Stimulated activated CD4-positive, alpha-beta T cell treated with anti-CD3 and anti-CD28 coated beads, TNF-alpha, amount 100 ng/mL, for 1 hour (primary cell): ENCODE data around the gene RLN3.
"Not testable (repeated sequence)": the region's sequence is repeated elsewhere in the genome, so short reads cannot be mapped to it uniquely, and the experiment has no call there.

Source experiments
- DNase-seq, 3 donors: peaks; one replicate each; pipeline ENCODE4 v3.0.0-alpha.2; 2020; ENCODE audit warnings: low read depth in 3 of 3, low spot score in 1 of 3

RLN3 gene

DNA sequence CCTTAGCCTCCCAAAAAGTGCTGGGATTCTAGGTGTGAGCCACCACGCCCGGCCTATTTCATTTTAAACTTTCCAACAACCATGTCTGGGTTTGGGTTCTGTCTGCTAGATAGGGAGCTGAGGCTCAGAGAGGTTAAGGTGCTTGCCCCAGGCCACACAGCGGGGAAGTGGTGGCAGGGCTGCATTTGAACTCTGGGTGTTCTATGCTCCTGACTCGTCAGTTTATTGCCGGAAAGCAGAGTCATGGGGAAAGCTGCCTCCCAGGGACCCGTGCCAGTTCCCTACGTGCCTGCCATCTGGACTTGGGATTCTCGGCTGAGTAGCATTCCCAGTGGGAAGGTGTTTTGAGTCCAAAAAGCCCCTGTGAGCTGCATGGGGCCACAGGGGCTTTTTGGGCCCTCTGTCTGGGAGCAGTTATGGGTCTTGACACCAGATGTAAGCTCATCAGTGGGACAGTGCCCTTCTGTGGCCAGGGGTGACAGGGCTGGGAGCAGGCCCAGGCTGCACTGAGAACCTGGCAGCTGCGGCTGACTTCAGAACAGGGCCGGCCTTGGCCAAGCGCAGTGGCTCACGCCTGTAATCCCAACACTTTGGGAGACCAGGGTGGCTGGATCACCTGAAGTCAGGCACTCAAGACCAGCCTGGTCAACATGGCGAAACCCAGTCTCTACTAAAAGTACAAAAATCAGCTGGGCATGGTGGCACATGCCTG lies 32.8 kb upstream of the RLN3 start:
- no peak for DNase-seq

DNA sequence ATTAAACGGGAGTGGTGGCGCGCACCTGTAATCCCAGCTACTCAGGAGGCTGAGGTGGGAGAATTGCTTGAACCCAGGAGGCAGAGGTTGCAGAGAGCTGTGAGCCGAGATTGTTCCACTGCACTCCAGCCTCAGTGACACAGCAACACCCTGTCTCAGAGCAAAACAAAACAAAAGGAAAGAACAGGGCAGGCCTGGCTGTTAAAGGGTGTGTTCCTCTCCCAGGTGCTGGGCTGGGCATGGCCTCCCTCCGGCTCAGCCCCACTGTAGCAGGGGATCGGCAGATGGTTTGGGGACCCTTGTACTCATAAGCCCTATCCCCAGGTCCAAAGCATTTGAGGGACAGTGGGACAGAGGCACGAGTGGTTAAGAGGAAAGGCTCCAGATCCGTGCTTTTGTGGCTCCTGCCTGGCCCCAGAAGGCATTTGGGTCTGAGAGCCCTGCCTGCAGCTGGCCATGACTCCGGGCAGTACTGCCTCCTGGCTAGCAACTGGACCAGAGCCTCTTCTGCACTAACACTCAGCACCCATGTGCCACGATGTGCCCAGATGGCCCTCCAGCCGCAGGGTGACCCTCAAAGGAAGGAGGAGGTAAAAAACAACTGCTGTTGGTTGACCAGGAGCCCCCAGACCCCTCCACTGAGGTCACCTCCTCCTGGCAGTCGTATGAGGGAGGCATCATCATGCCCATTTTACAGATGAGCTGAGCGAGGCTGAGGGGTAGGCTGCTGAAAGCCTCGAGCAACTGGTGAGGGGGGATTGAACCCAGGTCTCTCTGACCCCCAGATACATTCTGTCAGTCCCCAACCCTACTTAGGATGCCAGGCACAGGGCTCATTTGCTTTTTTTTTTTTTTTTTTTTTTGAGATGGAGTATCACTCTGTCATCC lies 31.8 kb upstream of the RLN3 start:
- DNase-seq, result no peak

DNA sequence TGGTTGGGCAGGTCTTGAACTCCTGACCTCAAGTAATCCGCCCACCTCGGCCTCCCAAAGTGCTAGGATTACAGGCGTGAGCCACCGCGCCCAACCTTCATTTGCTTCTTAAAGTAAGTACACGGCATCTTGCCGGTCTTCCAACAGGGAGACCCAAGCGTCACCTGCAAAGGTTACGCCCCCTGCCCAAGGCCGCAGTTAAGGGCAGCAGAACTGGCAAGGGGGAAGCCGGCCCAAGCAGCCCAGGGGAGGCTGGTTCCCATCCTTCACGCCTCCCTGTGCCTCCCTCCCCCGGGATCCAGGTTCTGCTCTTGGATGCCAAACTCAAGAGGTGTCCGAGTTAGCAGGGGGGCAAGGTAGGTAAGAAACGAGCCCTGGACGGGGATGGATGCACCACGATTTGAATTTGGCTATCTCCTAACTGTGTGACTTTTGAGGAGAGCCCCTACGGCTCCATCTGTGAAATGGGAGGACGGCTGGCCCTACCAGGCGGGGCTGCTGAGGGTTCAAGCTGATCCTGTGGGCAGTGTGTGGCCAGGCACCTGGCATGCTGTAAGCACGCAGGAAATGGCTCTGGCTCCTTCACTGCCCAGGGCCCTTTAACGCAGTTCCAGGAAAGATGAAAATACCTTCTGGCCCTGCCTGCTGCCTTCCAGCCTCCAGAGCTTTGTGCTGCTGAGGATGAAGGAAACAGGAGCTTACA lies 30.9 kb upstream of the RLN3 start:
- DNase-seq, result no peak

DNA sequence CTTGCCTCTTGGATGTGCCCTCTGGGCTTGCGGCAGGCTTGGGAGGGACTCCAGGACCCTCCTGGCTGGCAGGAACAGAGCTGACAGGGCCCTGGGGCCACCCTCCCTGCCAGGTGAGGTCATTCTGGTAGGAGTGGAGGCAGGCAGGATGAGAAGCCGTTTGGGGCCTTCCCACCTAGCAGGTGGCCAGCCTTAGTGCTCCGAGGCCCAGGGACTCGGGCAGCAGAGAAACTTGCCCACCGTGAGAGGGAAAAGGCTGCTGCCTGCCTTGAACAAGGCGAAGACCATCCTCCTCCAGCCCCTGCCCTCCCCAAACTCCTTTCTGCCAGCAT lies 30.4 kb upstream of the RLN3 start:
- no peak for DNase-seq

DNA sequence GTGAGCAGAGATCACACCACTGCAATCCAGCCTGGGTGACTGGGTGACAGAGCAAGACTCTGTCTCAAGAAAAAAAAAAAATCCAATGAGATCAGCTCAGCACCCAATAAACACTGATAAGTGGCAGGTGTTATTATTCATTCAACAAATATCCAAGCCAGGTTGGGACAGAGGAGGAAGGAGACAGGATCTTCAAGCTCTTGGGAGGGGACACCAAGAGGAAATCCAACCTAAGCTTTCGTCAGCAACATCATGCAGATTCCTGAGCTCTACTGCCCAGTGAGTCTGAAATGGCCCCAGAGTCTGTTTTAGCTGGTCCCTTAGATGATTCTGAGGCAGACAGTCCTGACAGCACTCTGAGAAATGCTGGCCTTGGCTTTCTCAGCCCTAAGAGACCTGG lies 29.5 kb upstream of the RLN3 start:
- no peak for DNase-seq

DNA sequence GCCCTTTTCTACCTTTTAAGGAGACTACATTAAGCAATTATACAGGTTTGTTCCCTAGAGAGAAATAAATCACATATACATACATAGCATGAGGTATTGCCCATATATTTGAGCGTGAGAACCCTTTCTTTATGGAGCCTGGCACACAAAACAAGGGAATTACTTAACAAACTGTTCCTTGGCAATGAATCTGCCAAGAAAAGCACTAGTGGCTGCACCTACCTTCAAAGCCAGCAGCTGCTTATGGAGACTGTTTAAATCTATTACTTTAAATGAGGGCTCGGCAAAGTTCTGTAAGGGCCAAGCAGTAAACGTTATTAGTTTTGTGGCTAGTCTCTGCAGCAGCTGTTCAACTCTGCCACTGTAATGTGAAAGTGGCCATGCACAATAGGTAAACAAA lies 28.9 kb upstream of the RLN3 start:
- no peak for DNase-seq

DNA sequence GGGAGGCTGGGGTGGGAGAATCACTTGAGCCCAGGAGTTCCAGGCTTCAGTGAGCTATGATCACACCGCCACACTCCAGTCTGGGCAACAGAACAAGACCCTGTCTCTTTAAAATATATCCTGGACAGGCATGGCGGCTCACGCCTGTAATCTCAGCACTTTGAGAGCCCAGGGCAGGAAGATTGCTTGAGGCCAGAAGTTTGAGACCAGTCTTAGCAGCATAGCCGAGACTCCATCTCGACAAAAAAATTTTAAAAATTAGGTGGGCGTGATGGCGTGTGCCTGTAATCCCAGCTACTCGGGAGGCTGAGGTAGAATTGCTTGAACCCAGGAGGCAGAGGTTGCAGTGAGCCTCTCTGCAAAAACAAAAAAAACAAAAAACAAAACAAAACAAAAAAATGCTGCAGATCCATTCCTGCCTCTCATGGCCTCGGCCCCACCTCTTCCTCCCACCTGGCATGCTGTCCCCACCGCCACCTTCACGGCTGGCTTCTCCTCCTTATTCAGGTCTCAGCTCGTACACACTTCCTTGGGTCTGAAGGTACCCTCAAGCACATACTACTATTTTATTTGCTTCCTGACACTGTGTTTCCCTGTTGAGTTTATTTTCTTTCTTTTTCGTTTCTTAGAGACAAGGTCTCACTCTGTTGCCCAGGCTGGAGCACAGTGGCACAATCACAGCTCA lies 27.1 kb upstream of the RLN3 start:
- DNase-seq, result no peak

DNA sequence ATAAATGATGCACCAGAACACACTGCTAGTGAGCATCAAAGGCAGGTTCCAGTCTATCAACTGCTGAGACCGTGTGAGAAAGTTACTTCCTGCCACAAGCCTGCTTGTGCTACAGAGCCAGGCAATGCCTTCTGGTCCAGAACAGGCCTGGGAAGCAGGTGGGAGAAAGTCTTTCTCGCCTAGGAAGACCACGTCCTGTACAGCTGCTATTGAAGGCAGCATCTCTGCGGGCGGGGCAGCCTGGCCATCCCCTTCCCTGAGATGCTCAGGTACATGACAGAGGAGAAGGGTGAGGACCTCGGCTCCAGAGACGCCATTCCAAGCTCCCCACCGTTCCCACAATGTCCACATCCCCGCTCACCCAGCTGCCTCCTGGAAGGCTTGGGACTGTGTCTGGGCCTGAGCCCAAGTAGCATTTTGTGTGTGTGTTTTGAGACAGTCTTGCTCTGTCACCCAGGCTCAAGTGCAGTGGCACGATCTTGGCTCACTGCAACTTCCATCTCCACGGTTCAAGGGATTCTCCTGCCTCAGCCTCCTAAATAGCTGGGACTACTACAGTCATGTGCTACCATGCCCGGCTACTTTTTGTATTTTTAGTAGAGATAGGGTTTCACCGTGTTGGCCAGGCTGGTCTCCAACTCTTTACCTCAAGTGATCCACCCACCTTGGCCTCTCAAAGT lies 25.2 kb upstream of the RLN3 start:
- no peak for DNase-seq

DNA sequence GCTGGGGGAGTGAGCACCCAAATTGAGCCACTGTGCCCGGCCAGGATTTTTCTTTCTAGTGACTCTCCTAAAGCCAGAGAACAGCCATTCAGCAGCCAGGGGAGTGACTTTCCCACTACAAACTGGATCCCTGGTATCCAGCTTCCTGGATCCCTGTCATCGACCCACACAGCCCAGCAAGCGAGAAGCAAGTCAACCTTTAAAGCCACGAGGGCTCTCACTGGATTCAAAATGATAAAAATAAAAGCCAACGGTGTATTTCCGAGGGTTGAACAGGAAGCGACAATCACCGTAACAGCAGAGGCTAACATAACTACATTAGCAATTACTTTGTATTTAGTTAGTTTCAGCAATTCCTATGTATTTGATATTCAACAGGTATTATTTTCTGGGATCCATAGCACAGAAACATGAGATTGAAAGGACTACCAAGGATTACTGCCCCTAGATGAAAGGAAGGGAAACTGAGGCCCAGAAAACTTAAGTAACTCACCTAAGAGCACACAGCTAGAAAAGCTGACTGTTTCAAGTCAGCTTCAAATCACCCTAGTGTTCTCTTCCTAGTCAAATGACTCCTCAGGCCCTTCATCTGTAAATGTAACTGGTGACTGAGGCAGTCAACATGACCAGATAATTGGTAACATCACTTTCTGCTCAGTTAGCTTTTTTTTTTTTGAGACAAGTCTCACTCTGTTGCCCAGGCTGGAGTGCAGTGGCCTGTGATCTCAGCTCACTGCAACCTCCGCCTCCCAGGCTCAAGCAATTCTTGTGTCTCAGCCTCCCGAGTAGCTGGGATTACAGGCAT lies 24.5 kb upstream of the RLN3 start:
- DNase-seq, result no peak

DNA sequence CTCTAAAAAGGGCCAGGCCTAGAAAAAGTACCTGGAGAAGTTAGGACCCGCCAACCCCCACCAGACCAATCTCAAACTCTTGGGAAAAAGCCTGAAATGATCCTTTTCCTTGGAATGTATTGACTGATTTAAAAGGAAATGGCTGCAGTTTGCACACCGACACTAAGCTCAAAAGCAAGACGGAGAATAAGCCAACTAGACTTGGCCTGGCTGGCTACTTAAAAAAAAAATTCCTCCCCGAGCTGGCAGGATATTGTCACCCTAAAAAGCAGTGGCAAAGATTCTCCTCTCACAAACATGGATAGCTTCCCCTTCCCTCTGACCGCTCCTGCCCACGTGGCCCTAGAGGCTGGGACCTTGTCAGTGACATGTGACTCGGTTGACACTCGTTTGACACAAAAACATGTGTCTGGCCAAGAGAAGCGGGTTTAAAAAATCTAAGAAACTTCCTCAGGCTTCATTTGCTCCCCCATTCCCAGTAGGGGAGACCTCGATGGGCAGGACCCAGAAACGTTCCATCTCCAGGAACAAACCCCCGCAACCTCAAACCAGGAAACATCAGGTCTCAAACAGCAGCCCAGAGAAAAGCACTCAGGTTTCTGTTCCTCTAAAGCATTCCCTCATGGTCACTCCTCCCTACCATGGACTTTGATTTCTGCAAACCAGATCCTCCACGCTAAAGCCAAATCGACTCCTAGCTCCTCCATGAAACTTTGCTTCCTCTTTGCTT lies 23.2 kb upstream of the RLN3 start:
- no peak for DNase-seq

DNA sequence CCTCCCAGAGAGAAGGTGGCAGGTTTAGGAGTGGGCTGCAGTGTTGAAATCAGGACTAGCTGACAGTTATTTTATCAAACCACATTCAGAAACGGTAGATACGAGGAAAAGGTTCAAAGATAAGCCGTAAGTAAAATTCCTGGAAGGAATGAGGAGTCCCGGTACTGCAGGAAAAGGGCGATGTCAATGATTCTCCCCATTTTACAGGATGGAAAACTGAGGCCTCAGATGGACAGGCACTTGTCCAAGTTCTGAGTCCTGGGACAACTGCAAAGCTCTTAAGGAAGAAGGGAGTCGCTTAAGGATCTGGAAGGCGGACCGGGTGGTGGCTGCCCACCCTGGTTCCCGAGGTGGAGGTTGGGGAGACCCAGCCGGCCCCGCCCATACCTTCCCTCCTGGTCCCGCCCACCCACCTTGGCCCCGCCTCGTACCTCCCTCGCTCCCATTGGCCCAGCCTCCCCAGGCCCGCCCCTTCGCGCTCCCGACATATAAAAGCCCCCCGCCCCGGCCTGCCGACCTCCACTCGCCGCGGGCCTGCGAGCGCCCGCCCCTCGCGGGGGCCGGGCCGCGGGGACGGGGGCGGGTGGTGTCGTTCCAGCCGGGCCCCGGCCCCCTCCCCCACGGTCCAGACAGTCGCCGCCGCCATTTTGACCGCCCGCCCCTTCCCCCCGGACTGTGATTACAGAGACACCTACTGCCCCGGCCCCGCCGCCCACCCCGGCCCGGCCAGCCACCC lies 22.4 kb upstream of the RLN3 start:
- DNase-seq, result peak; percentile 88 to 91 (median 89)

DNA sequence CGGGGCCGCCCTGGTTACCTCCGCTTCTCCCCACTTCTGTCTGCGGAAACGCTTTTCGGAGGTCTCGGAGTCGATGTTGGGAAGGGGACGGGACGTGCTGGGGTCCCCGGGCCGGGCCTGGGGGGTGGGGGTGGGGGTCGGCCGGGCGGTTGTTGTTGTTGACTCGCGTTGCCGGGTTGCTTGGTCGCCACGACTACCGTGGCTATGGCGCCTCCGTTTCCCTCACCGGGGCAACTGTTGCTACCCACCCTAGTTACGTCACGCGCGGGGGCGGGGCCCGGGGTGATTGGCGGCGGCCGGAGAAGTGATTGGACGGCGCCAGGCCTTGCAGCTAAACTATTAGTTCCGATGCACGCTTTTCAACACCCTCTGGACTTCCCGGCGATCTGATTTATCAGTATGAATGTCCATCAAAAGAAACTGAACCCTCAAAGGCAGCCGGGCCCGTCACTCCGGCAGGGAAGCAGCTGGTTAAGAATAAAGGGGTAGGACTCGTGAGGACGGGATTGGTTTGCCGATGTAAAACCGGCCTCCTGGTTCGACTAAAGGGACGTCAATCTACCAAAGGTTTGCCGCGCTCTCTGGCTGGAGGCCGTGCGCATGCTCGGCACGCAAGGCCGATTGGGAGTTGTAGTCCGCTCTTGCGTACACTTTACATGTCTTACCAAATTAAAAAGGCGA lies 21.7 kb upstream of the RLN3 start, which contains the start of gene RFX1:
RFX1 (minus strand) TSS at position 236 of the 681 bp plus-strand sequence. CDS start 12,477 bp downstream, outside the sequence.
- DNase-seq, result peak; percentile 99 to 100 (median 99)

DNA sequence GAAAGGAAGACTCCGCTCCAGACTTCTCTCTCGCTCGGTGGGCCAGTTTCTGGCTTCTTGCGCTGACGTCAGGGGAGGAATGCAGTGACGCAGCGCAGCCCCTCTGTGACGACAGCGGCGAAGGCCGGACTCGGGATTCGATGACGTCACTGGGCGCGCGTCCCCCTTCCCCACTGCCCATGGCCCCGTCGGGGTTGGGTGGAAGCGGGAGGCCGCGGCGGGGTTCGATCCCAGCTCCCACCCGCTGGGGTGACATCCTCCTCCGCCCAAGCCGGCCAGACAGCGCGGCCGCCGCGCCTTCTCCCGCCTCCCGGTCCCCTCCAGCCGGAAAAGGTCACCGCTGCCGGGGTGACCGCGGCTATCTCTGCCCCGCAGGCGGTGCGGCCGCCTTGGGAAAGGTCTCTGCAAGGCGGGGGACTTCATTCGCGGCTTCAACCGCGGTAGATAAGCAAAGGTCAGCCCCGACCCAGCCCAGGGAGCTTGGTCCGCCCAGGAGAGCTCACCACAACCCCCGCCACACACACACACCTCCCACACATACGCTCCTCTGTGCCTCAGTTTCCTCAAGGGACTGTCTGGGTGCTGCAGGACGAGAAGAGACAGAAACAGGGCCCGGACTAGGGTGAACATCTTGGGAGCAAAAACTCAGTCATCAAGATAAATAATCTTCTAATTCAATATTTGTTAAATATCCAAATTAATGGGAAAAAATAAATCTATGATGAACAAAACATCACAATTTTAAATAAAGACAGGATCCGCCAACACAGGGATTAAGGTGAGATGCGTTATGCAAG lies 21.0 kb upstream of the RLN3 start:
- no peak for DNase-seq

DNA sequence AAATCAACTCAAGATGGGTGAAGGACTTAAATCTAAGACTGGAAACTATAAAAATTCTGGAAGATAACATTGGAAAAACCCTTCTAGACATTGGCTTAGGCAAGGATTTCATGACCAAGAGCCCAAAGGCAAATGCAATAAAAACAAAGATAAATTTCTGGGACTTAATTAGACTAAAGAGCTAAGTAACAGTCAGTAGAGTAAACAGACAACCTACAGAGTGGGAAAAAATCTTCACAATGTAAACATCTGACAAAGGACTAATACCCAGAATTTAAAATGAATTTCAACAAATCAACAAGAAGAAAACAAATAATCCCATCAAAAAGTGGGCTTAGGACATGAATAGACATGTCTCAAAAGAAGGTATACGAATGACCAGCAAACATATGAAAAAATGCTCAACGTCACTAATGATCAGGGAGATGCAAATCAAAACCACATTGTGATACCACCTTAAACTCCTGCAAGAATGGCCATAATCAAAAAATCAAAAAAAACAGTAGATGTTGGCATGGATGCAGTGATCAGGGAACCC lies 15.5 kb upstream of the RLN3 start:
- no peak for DNase-seq

DNA sequence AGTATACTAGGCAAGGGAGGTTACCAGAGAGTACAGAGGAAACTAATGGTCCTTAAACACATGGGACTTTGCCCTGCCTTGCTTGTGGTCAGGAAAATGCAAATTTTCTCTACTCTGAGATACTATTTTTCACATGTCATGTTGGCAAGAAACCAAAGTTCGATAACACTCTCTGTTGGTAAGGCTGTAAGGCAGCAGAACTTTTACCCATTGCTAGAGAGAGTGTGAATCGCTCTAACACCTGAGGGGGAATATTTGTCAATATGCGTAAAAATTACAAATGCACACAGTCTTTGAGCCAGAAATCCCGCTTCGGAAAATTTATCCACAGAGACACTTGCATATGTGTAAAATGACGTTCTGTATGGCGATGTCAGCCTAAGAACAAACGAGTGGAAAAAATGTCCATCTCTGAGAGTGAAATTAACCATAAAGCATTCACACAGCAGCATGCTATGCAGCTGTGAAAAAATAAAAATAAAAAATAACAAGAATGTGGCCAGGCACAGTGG lies 12.4 kb upstream of the RLN3 start:
- no peak for DNase-seq

DNA sequence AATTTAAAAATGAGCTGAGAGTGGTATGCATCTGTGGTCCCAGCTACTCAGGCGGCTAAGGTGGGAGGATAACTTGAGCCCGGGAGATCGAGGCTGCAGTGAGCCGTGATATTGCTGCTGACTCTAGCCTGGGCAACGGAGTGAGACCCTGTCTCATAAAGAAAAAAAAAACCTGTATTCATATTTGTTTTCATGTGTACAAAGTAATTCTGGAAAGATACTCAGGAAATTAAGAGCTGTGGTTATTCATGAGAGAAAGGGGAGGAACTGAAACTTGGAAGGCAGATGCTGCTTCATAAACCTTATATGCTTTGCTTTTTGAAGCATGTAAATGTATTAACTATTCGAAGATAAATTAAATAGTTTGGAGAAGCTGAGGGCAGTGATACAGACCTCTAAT lies 8.8 kb upstream of the RLN3 start:
- DNase-seq, result no peak

DNA sequence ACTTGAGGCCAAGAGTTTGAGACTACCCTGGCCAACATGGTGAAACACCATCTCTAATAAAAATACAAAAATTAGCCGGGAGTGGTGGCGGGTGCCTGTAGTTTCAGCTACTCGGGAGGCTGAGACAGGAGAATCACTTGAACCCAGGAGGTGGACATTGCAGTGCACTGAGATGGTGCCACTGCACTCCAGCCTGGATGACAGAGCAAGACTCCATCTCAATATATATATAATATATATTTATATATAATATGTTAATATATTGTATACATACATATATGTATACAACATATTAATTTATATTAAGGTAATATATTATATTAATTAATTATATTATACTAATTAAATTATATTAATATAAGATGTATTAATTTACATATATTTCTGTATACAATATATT lies 8.2 kb upstream of the RLN3 start:
- not testable (repeated sequence) for DNase-seq
